NCI-H748 (cell line): ENCODE measurements around the gene LSR.

Experiments used
- DNase-seq: peaks from one replicate; lab custom pipeline; 2025; ENCODE audit not compliant: unreplicated experiment; lab: John Stamatoyannopoulos, UW

The LSR gene

DNA sequence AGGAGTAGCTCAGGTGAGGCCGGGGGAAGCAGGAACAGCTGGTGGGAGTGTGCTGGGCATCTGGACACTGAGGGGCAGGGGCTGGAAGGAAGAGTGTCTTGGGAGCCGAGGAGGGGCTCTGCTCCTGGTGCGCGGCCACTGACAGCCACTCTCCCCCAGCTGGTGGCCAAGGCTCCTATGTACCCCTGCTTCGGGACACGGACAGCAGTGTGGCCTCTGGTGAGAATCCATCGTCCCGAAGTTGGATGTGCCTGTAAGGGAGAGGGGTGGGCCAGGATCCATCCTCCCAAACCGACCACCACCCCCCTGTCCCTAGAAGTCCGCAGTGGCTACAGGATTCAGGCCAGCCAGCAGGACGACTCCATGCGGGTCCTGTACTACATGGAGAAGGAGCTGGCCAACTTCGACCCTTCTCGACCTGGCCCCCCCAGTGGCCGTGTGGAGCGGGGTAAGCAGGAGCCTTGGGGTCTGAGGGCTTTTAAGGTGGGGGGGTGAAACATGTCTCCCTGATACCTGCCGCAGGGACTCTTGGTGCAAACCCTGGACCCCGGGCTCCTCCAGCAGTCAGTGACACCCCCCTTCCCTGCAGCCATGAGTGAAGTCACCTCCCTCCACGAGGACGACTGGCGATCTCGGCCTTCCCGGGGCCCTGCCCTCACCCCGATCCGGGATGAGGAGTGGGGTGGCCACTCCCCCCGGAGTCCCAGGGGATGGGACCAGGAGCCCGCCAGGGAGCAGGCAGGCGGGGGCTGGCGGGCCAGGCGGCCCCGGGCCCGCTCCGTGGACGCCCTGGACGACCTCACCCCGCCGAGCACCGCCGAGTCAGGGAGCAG lies 17.9 kb downstream of the LSR start:
- no peak for DNase-seq

DNA sequence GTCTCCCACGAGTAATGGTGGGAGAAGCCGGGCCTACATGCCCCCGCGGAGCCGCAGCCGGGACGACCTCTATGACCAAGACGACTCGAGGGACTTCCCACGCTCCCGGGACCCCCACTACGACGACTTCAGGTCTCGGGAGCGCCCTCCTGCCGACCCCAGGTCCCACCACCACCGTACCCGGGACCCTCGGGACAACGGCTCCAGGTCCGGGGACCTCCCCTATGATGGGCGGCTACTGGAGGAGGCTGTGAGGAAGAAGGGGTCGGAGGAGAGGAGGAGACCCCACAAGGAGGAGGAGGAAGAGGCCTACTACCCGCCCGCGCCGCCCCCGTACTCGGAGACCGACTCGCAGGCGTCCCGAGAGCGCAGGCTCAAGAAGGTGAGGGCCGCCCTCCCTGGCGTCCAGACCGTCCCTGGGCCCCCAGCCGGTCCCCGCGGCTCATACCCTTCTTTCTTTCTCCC lies 18.6 kb downstream of the LSR start:
- peak; percentile 51 for DNase-seq

DNA sequence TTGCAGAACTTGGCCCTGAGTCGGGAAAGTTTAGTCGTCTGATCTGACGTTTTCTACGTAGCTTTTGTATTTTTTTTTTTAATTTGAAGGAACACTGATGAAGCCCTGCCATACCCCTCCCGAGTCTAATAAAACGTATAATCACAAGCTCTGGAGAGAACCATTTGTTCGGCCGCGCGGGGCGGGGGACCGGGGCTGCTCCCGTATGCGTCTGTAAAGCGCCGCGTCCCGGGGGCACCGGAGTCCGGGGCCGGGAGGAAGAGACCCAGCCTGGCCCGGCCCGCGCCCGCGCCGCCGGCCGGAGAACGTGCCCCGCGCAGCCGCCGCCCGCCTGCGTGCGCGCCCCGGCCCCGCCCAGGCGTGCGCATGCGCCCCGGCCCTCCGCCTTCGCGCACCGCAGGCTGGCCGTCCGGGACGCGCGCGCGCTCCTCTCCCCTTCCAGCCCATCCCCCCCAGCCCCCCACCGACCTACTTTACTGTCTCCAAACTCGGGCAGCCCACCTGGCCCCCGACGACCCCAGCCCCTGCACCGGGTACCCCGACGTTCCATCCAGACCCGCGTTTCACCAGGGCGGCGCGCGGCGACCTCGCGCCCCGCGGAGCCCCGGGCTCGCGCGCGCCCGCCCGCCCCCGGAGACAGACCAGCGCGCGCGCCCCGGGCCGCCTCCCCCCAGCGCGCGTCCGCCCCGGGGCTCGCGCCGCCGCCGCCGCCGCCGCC lies 19.2 kb downstream of the LSR start:
- peak; percentile 82 for DNase-seq

DNA sequence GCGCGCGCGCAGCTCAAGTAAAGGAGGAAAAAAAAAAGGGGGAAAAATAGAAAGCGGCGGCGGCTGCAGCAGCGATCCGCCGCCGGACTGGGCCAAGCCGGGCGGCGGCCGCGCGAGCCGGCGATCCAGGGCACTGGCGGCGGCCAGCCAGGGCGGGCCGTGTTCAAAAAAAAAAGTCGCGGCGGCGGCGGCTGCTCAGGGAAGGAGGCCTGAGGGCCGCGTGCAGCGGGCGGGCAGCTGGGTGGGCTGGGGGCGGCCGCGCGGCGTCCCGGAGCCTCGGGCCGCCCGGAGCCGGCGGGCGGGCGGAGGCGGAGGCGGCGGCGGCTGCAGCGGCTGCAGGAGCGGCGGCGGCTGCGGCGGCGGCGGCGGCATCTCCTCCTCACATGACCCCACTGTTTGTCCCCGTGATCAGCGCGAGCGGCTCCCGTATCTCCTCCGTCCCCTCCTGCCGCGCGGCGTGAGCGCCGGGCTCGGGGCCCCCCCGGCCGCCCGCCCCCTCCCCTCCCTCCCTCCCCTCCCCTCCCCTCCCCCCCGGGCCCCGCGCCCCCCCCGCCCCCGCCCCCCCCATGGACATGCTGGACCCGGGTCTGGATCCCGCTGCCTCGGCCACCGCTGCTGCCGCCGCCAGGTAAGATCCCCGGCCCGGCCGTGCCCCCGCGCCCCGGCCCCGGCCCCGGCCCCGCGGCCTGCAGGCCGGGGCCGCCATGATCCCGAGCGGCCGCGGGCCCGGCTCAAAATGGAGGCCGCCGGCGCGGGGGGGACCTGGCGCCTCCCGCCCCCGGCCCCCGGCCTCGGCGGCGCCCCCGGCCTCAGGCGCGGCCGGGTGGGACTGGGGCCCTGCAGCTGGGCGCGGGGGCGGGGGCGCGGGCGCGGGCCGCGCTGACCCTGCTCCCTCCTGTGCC lies 20.0 kb downstream of the LSR start, which contains the start of gene USF2:
TSS of gene USF2 (plus strand) at position 427 of the 902 bp plus-strand sequence. CDS start at position 567, 140 bp downstream.
- DNase-seq: peak; percentile 85

DNA sequence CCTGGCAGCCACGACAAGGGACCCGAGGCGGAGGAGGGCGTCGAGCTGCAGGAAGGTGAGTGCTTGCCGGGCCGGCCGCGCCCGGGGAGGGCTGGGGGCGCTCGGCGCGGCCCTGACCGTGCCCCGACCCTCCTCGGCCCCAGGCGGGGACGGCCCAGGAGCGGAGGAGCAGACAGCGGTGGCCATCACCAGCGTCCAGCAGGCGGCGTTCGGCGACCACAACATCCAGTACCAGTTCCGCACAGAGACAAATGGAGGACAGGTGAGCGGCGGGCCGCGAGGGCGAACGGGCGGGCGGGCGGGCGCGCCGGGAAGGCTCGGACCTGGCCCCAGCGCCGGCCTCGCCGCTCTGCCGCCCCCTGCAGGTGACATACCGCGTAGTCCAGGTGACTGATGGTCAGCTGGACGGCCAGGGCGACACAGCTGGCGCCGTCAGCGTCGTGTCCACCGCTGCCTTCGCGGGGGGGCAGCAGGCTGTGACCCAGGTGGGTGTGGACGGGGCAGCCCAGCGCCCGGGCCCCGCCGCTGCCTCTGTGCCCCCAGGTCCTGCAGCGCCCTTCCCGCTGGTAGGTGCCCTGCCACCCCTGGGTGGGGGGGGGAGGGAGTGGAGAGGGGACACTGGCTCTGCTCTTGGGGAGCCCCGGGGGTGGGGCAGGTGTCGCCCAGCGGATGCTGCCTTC lies 20.8 kb downstream of the LSR start:
- DNase-seq: peak; percentile 92

DNA sequence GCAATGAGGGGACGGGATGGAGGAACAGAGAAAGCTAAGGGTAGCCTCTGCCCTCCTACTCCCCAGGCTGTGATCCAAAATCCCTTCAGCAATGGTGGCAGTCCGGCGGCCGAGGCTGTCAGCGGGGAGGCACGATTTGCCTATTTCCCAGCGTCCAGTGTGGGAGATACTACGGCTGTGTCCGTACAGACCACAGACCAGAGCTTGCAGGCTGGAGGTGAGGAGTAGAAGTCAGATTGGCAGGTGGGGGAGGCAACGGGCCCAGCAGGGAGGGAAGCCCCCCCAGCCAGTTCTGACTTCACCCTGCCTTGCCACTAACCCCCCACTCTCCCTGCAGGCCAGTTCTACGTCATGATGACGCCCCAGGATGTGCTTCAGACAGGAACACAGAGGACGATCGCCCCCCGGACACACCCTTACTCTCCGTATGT lies 21.6 kb downstream of the LSR start:
- DNase-seq: no peak

DNA sequence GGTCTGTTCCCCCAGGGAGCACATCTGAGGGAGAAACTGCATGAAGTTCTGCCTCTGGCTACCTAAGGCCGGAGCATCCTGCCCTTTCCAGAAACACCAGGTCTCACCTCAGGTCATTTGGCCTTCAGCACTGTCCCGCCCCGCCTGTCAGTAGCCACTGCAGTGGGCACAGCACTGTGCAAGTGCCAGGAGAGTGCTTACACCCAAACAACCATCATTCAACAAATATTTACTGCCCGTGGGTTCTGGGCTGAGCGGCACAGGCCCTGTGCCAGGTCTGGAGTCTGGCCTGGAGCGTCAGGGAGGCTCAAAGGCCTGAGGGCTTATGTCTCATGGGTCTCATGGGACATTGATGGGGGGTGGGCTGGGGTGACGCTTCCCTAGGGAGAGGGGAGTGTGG lies 22.7 kb downstream of the LSR start:
- no peak for DNase-seq

DNA sequence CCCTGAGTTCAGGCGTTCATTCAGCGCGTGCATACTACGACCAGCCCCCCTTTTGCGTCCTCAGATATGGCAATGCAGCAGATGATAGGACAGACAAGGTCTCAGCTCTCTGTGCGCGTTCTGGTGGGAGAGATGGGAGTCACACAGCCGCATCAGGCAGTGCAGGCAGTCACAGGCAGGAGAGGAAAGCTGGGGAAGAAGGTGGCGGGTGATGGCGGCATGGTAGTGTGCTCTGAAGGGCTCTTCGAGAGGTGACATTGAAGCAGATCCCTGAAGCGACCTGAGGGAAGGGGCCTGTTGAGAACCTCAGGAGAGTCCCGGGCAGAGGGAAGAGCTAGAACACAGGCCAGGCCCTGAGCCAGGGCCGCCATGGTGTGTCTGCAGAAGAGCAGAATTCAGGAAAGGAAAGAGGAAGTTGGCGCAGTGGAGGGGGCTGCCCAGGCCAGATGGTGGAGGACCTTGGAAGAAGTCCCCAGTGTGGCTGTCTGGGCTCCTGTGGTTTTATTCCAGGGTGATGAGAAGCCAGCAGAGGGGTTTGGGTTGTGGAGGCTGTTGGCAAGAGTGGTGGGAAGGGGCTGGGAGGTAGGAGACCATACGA lies 23.4 kb downstream of the LSR start:
- DNase-seq: no peak

DNA sequence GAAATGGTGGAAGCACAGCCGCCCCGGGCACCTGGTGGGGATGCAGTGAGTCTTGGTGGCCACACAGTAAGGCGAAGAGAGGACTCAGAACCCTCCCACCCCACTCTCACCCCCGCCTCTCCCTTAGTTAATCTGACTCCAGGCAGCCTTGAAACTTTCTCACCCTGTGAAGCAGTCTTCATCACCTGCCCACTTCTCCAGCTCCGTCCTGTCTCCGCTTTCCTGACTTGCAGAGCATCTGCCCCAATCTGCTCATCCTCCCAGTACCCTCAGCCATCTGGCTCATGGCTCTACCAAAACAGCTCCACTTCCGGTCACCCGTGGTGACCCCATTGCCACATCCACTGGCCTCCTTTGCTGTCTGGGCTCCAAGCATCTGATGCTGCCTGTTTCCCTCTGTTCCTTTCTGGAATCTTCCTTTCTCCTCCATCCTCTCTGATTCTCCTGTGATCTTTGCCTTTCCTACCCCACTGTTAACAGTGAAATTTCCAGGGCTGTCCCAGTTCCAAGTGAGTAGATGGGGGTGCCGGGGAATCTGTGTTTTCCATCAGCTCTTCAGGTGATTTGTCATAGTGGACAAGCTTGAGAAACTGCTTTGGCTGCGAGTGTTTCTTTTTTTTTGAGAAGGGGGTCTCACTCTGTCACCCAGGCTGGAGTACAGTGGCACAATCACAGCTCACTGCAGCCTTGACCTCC lies 24.3 kb downstream of the LSR start:
- DNase-seq: no peak

DNA sequence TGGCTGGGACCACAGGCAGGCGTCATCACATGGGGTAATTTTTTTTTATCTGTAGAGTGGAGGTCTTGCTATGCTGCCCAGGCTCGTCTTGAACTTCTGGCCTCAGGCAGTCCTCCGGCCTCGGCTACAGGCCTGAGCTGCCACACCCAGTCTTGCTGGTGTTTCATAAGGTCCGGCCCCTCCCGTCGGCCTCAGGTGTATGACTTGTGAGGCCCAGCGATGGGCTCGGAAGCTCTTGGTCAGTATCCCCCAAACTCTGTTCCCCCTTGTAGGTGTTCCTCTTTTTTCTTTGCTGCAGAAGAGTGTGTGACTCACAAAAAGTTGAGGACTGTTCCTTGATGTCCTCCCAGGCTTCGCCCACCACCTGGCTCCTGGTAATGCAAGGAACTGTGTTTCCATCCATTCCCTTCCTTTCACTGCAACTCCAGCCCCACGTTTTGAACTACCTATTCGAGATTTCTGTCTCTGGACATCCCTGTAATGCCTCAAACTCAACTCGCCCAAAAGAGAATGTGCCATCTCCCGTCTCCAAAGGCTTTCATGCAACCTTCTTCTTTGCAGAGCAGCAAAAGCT lies 25.0 kb downstream of the LSR start:
- DNase-seq: no peak

DNA sequence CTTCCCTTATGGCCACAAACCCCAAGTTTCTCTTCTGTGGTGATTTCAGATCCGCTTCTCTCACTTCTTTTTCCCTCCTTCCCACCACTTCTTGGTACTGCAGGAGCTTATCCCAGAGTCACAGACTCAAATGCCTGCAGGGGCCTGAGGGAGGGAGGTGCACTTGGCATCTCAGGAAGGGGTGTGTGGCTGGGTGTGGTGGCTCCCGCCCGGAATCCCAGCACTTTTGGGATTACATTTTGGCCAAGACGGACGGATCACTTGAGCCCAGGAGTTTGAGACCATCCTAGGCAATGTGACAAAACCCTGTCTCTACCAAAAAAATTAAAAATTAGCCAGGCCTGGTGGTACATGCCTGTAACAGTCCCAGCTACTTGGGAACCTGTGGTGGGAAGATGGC lies 25.5 kb downstream of the LSR start:
- DNase-seq: no peak

DNA sequence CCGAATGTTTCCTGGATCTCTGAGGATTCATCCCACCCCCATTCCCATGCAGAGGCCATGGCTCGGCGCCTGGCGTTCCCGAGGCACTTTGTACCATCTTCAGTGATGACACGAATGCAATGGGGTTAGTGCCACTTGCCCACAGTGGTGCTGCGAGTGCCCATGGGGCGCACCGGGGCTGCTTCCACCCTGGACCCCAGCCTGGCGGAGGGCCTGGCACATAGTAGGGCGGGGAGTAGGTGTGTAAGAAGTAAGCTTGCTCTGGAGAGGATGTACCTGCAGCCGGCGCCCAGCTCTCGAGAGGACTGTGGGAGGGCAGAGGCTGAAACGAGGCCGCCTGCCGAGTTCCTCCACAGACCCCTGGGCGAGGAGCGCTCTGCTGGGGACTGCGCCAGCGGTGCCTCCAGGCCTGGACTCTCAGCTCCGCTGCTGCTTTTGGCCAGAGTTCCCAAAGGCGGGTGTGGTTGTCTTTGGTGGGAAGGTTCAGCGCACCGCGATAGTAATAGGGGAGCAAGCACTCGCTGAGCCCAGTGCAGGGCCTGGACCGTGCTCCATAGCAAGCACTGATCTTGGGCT lies 28.0 kb downstream of the LSR start:
- DNase-seq: no peak

DNA sequence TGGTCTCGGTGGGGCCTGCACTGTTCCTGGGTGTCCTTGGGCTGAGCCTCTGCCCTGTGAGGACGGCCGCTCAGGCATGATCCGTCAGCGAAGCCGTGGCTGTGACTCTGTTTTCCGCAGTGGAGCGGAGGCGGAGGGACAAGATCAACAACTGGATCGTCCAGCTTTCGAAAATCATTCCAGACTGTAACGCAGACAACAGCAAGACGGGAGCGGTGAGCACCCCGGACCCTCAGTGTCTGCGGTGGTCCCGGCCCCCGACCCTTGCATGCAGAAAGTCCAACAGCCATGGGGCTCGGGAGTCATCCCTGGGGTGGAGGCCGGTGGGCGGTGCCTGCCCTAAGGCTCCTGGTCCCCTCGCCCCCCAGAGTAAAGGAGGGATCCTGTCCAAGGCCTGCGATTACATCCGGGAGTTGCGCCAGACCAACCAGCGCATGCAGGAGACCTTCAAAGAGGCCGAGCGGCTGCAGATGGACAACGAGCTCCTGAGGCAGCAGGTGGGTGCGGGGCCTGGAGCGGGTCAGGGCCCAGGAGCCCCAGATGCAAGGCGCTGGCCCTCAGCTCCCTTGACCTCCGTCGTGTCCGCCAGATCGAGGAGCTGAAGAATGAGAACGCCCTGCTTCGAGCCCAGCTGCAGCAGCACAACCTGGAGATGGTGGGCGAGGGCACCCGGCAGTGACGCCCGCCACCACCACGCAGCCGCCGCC lies 29.9 kb downstream of the LSR start:
- no peak for DNase-seq

DNA sequence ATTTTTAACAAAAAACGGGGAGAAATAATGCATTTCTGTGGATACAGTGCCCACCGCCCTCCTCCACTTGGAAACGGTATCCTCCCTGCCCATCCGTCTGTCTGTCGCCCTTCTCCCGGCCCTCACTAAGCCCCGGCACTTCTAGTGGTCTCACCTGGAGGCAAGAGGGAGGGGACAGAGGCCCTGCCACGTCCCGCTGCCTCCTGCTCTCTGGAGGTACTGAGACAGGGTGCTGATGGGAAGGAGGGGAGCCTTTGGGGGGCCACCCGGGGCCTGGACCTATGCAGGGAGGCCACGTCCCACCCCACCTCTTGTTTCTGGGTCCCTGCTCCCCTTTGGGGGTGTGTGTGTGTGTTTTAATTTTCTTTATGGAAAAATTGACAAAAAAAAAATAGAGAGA lies 30.6 kb downstream of the LSR start:
- no peak for DNase-seq

DNA sequence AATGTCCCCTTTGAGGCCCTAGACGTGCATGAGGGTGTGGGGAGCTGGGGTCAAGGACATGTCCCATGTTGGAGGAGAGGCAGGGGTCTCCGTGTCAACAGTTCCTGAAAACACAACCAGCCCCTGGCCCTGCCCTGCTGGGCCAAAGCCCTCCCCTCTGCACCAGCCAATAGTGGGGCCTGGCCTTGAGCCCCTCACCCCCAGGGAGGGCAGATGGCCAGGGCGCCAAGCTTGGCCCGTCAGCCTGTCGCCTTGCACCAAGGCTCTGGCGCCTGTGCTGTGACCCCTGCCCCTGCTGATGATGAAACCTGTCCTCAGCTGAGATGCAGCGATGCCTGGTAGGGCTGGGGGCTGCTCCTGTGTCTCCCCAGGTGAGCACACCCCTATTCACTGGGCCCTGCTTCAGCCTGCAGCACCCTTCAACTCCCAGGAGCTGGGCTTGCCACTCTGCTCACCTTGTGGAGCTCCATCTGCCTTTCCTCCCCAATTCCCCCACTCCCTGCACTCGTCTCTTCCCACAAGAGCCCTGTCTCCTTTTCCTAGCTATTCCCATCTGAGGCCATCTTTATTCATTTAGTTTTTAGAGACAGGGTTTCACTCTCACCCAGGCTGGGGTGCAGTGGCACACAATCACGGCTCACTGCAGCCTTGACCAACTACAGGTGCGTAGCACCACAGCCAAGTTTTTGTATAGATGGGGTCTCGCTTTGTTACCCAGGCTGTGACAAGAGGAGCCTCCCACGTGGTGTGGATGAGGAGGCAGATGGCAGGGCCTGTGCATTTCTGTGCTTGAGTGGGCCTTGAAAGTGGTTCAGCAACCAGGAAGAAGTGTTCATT lies 31.4 kb downstream of the LSR start:
- DNase-seq: no peak

DNA sequence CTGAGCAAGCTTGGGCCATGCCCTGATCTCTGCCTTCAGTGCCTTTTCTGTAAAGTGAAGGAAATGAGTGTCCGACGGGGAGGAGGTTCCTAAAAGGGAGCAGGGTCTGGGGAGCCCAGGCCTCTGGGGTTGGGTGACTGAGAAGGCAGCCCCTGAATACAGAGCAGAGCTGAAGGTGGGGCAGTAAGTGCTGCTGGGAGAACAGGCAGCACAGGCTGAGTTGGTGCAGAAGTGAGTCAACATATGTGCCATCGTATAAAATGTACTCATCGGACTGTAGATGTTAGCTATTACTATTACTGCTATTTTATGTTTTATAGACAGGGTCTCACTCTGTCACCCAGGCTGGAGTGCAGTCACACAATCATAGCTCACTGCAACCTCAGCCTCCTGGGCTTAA lies 32.5 kb downstream of the LSR start:
- DNase-seq: no peak
